Peyer's patch (tissue), 4 donors: ENCODE results near the gene SNHG17.

Experiments used
- CTCF ChIP-seq, 6 experiments: fragments of 450-650 bp in 4 of 6; fragments of 200-600 bp in 2 of 6; sonication (generic) in 1 of 6; IDR thresholded peaks; one replicate each; pipeline ENCODE4 v1.5.1; 2017 to 2019; ENCODE audit warnings: antibody characterized with exemption in 6 of 6, mild to moderate bottlenecking in 3 of 6, moderate library complexity in 1 of 6
- POLR2A ChIP-seq, 2 donors: fragments of 450-650 bp; IDR thresholded peaks; one replicate each; pipeline ENCODE4 v1.5.1; 2017; ENCODE audit warnings: antibody characterized with exemption in 2 of 2, mild to moderate bottlenecking in 2 of 2, moderate library complexity in 2 of 2

- TF ChIP-seq CTCF (IDR thresholded peaks at IDR 0.05) (no peak), POLR2A (IDR thresholded peaks at IDR 0.05) (no peak)
Measured at GRCh38 chr20:38372806-38373205, 62.3 kb downstream of the SNHG17 start.
